Gastroesophageal sphincter (tissue), 3 donors: Measurements from ENCODE around the gene TSPEAR.

Experiments
- POLR2A ChIP-seq, 2 donors: fragments of 450-650 bp; IDR thresholded peaks; one replicate each; pipeline ENCODE4 v1.6.1; 2017; ENCODE audit warnings: antibody characterized with exemption in 2 of 2, mild to moderate bottlenecking in 2 of 2, moderate library complexity in 1 of 2
- TF ChIP-seq, protein P1 (sequence below), 4 experiments: fragments of 200-600 bp in 2 of 4; fragments of 450-650 bp in 2 of 4; sonication (generic) in 1 of 4; IDR thresholded peaks; one replicate each; pipeline ENCODE4 v1.5.1; 2017 to 2019; ENCODE audit warnings: antibody characterized with exemption in 4 of 4, mild to moderate bottlenecking in 2 of 4, moderate library complexity in 2 of 4

DNA sequence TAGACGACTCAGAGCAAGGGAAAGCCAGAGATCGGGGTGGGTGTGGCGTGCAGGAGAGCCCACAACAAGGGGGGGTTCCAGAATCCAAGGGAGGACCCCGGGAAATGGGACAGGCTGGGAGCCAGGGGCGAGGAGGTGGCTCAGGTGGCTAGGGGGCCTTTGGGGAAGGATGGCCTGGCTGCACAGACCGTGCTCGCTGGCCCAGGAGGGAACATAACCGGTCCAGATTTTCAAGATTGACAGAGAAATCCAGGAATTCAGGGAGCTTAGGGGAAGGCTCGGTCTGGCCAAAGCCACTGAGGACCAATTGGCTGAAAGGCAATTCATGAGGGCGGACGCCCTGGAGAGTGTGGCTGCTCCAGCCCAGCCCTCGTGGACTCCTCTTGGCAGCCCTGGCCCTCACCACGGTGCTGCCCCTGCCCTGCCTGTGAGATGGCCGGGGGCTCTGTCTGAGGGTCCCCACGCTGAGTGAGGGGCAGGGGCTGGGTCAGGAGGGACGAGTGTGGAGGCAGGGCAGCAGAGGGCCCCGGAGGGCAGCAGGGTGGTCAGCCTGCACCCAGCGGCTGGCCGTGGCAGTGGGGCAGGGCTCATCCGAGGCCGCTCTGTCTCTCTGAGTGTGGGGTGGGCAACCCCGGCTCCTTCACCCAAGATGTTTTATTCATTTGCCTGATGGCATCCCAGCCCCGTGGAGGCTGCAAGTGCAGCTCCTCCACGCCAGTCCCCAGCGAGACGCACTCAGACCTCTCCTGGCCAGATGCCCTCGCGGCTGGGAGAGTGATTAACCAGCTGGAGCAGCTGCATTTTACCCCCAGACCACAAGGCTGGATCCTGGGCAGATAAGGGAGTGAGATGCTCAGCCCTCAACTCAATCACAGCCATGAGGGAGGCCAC lies 261.7 kb downstream of the TSPEAR start:
- TF ChIP-seq, protein P1, sequence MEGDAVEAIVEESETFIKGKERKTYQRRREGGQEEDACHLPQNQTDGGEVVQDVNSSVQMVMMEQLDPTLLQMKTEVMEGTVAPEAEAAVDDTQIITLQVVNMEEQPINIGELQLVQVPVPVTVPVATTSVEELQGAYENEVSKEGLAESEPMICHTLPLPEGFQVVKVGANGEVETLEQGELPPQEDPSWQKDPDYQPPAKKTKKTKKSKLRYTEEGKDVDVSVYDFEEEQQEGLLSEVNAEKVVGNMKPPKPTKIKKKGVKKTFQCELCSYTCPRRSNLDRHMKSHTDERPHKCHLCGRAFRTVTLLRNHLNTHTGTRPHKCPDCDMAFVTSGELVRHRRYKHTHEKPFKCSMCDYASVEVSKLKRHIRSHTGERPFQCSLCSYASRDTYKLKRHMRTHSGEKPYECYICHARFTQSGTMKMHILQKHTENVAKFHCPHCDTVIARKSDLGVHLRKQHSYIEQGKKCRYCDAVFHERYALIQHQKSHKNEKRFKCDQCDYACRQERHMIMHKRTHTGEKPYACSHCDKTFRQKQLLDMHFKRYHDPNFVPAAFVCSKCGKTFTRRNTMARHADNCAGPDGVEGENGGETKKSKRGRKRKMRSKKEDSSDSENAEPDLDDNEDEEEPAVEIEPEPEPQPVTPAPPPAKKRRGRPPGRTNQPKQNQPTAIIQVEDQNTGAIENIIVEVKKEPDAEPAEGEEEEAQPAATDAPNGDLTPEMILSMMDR (IDR thresholded peaks at IDR 0.05) = no peak
- no peak for TF ChIP-seq POLR2A (IDR thresholded peaks at IDR 0.05)
